A549 (cell line): ENCODE results near the gene TPM4.

Experiments used
- CBX2 ChIP-seq: fragments of 200-600 bp; sonication (generic); IDR thresholded peaks from 2 replicates; pipeline ENCODE4 v1.6.1; 2016; ENCODE audit warnings: low read depth, mild to moderate bottlenecking, borderline replicate concordance
- CEBPB ChIP-seq, 2 experiments: fragments of >200 bp in 1 of 2; sonication (Bioruptor Twin) in 1 of 2; formaldehyde crosslinking in 1 of 2; IDR thresholded peaks; 2 replicates each; pipeline ENCODE4 v1.6.1; 2012 to 2016
- FOSL2 ChIP-seq, 2 experiments: fragments of 450-650 bp in 1 of 2; fragments of >200 bp in 1 of 2; sonication (Bioruptor Twin) in 1 of 2; formaldehyde crosslinking; IDR thresholded peaks; 2 replicates each; pipeline versions ENCODE4 v1.5.0 to v1.6.1; 2016 to 2020; ENCODE audit warnings: mild to moderate bottlenecking in 1 of 2, moderate library complexity in 1 of 2
- GATA3 ChIP-seq: IDR thresholded peaks from 2 replicates; pipeline ENCODE4 v1.6.1; 2012; ENCODE audit warnings: borderline replicate concordance
- POLR2A ChIP-seq: IDR thresholded peaks from 2 replicates; pipeline ENCODE4 v1.6.1; 2012; ENCODE audit warnings: mild to moderate bottlenecking, low read length
- RCOR1 ChIP-seq: fragments of 150-350 bp; IDR thresholded peaks from 2 replicates; pipeline ENCODE4 v1.6.1; 2014; ENCODE audit warnings: antibody characterized with exemption, low read length, low read depth
- TP53 ChIP-seq: fragments of 250-450 bp; sonication (Bioruptor Pico); IDR thresholded peaks from 2 replicates; pipeline ENCODE4 v1.5.0; 2021; ENCODE audit warnings: mild to moderate bottlenecking, moderate library complexity
- TF ChIP-seq, protein P1 (sequence below): fragments of 150-350 bp; IDR thresholded peaks from 2 replicates; pipeline ENCODE4 v1.6.1; 2014; ENCODE audit warnings: low read depth, mild to moderate bottlenecking, low read length
- TF ChIP-seq, protein P2 (sequence below): fragments of 450-650 bp; IDR thresholded peaks from 2 replicates; pipeline ENCODE4 v1.6.1; 2014; ENCODE audit warnings: antibody characterized with exemption
- TF ChIP-seq, protein P3 (sequence below): fragments of >200 bp; sonication (Bioruptor Twin); formaldehyde crosslinking; IDR thresholded peaks from 3 replicates; pipeline ENCODE4 v1.5.1; 2016
- TF ChIP-seq, protein P4 (sequence below): fragments of 250-450 bp; sonication (Bioruptor Pico); IDR thresholded peaks from 2 replicates; pipeline ENCODE4 v1.5.0; 2020; ENCODE audit warnings: low read depth, mild to moderate bottlenecking, moderate library complexity

DNA sequence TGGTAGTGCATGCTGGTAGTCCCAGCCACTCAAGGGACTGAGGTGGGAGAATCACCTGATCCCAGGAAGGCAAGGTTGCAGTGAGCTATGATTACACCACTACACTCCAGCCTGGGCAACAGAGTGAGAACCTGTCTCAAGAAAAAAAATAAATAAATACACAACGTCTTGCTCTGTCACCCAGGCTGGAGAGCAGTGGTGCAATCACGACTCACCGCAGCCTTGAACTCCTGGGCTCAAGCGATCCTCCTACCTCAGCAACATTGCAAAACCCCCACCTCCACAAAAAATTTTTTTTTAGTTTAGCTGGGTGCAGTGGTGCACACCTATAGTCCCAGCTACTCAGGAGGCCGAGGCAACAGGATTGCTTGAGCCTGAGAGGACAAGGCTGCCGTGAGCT is 8.8 kb downstream of the TPM4 start:
- TF ChIP-seq GATA3, result no peak
- no peak for TF ChIP-seq POLR2A
- no peak for TF ChIP-seq RCOR1
- TF ChIP-seq FOSL2 (IDR thresholded peaks at IDR 0.05), result no peak
- no peak for TF ChIP-seq FOSL2 (CRISPR knock-in tag; IDR thresholded peaks at IDR 0.05)
- TF ChIP-seq CEBPB (IDR thresholded peaks at IDR 0.05), result peak; percentile 41; a peak in 3 of 4 replicates
- TF ChIP-seq, protein P1, sequence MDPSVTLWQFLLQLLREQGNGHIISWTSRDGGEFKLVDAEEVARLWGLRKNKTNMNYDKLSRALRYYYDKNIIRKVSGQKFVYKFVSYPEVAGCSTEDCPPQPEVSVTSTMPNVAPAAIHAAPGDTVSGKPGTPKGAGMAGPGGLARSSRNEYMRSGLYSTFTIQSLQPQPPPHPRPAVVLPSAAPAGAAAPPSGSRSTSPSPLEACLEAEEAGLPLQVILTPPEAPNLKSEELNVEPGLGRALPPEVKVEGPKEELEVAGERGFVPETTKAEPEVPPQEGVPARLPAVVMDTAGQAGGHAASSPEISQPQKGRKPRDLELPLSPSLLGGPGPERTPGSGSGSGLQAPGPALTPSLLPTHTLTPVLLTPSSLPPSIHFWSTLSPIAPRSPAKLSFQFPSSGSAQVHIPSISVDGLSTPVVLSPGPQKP, result no peak
- TF ChIP-seq TP53, result no peak
- TF ChIP-seq, protein P2, sequence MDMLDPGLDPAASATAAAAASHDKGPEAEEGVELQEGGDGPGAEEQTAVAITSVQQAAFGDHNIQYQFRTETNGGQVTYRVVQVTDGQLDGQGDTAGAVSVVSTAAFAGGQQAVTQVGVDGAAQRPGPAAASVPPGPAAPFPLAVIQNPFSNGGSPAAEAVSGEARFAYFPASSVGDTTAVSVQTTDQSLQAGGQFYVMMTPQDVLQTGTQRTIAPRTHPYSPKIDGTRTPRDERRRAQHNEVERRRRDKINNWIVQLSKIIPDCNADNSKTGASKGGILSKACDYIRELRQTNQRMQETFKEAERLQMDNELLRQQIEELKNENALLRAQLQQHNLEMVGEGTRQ, result no peak
- TF ChIP-seq, protein P3, sequence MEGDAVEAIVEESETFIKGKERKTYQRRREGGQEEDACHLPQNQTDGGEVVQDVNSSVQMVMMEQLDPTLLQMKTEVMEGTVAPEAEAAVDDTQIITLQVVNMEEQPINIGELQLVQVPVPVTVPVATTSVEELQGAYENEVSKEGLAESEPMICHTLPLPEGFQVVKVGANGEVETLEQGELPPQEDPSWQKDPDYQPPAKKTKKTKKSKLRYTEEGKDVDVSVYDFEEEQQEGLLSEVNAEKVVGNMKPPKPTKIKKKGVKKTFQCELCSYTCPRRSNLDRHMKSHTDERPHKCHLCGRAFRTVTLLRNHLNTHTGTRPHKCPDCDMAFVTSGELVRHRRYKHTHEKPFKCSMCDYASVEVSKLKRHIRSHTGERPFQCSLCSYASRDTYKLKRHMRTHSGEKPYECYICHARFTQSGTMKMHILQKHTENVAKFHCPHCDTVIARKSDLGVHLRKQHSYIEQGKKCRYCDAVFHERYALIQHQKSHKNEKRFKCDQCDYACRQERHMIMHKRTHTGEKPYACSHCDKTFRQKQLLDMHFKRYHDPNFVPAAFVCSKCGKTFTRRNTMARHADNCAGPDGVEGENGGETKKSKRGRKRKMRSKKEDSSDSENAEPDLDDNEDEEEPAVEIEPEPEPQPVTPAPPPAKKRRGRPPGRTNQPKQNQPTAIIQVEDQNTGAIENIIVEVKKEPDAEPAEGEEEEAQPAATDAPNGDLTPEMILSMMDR, result no peak
- no peak for TF ChIP-seq CBX2
- TF ChIP-seq, protein P4, sequence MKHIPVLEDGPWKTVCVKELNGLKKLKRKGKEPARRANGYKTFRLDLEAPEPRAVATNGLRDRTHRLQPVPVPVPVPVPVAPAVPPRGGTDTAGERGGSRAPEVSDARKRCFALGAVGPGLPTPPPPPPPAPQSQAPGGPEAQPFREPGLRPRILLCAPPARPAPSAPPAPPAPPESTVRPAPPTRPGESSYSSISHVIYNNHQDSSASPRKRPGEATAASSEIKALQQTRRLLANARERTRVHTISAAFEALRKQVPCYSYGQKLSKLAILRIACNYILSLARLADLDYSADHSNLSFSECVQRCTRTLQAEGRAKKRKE (CRISPR knock-in tag), result no peak
